Measurements from ENCODE around the gene TRO. TPM values are rescaled to one million over a fixed set of nuclear protein-coding genes. Genes with fewer than 3 reads are reported as not detected.

Gene TRO
- total RNA-seq, 2 donors from 2014 or later: 2.1 to 3.0 TPM

GRCh38 chrX:54934058-54934457, 13.4 kb downstream of the TRO start:
- no peaks in the 10 kb centered on the region for H3K9me3 Mint-ChIP-seq
- DNase-seq (ENCODE audit: low spot score): no peak
- no peak overlapping the region for H3K27ac Mint-ChIP-seq
- peaks cover 0 to 3% of the 10 kb centered on the region in 2 donors for H3K27me3 Mint-ChIP-seq
- H3K36me3 Mint-ChIP-seq: no peaks in the 10 kb centered on the region
- no peaks in the 10 kb centered on the region for H3K4me1 Mint-ChIP-seq (ENCODE audit: low read depth in 2 of 2)
- no peak overlapping the region for H3K4me3 Mint-ChIP-seq
- no peak for ATAC-seq

- H3K27ac Mint-ChIP-seq: no peak overlapping the region
- DNase-seq (ENCODE audit: low spot score): no peak
- peaks cover 0 to 9% of the 10 kb centered on the region in 2 donors for H3K27me3 Mint-ChIP-seq
- H3K36me3 Mint-ChIP-seq: no peaks in the 10 kb centered on the region
- H3K4me1 Mint-ChIP-seq (ENCODE audit: low read depth in 2 of 2): no peaks in the 10 kb centered on the region
- peak in 1 of 2 donors; percentile 43 for ATAC-seq
- H3K4me3 Mint-ChIP-seq: no peak overlapping the region
- H3K9me3 Mint-ChIP-seq: no peaks in the 10 kb centered on the region
Measured at GRCh38 chrX:54934890-54935289, 14.3 kb downstream of the TRO start.

DNA sequence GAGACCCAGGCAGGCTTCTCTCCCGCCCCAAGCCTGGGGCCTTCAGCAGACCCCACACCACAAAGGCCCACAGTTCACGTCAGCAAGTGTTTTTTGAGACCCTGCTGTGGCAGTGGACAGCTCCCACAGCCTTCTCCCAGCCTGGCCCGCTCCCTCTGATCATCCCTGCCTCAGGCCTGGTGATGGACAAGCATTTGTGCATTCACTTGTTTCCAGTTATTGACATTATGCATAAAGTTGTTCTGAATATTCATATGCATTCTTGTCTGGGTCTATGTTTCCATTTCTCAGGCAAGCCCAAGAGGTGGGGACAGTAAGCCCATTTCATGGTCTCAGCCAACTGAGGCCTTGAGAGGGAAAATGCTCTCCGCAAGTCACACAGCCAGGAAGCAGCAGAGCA, 14.7 kb downstream of the TRO start:
- no peak overlapping the region for H3K4me3 Mint-ChIP-seq
- no peak overlapping the region for H3K27ac Mint-ChIP-seq
- H3K36me3 Mint-ChIP-seq: no peaks in the 10 kb centered on the region
- ATAC-seq (no peak), DNase-seq (ENCODE audit: low spot score) (no peak)
- H3K9me3 Mint-ChIP-seq: no peaks in the 10 kb centered on the region
- peaks cover 0 to 9% of the 10 kb centered on the region in 2 donors for H3K27me3 Mint-ChIP-seq
- H3K4me1 Mint-ChIP-seq (ENCODE audit: low read depth in 2 of 2): no peaks in the 10 kb centered on the region

DNA sequence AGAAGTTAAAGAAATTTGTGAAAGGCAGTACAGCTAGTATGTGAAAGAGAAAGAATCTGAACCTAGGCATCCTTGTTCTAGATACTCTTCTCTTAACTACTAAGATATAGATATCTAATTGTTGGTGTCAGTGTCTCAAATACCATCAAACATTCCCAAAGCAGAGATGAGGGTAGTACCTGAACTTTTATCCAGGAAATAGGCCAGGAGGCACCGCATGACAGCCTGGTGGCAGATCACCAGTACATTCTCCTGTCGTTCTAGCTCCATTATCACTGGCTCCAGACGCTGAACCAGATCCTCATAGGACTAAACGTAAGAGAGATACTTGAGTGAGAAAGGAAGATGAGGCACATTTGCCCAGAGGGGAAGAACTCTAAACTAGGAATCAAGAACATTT, 16.8 kb downstream of the TRO start:
- Mint-ChIP-seq H3K4me3 (no peak overlapping the region), H3K4me1 (ENCODE audit: low read depth in 2 of 2) (no peaks in the 10 kb centered on the region), H3K36me3 (no peaks in the 10 kb centered on the region), H3K27me3 (peaks cover 0 to 7% of the 10 kb centered on the region in 2 donors), H3K27ac (no peak overlapping the region), H3K9me3 (no peaks in the 10 kb centered on the region)
- DNase-seq (ENCODE audit: low spot score) (no peak), ATAC-seq (no peak)

DNA sequence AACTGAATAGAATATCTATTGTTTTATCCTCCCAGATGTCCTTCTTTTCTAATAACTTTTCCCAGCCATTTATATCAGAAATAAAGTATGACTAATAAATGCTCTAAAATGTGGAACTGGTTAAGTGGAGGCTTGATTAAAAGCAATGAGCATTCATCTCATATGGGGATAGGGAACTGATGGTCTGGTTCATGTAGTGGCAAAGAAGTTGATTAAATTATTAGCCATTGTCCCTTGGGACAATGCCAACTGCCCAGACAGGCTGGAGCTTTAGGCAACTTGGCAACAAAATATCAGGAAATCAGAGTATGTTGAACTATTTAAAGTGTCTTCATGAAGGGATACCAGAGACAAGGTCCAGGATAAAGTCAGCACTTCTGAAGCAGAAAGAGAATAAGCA, 24.2 kb downstream of the TRO start:
- no peak overlapping the region for H3K27ac Mint-ChIP-seq
- no peaks in the 10 kb centered on the region for H3K36me3 Mint-ChIP-seq
- no peaks in the 10 kb centered on the region for H3K9me3 Mint-ChIP-seq
- H3K4me3 Mint-ChIP-seq: no peak overlapping the region
- DNase-seq (ENCODE audit: low spot score) (no peak), ATAC-seq (no peak)
- H3K4me1 Mint-ChIP-seq (ENCODE audit: low read depth in 2 of 2): no peaks in the 10 kb centered on the region
- H3K27me3 Mint-ChIP-seq: peaks cover 0 to 17% of the 10 kb centered on the region in 2 donors

GRCh38 chrX:54945224-54945623, 24.6 kb downstream of the TRO start:
- DNase-seq (ENCODE audit: low spot score) (no peak), ATAC-seq (no peak)
- H3K4me3 Mint-ChIP-seq: no peak overlapping the region
- no peaks in the 10 kb centered on the region for H3K4me1 Mint-ChIP-seq (ENCODE audit: low read depth in 2 of 2)
- no peaks in the 10 kb centered on the region for H3K9me3 Mint-ChIP-seq
- no peaks in the 10 kb centered on the region for H3K36me3 Mint-ChIP-seq
- H3K27me3 Mint-ChIP-seq: peaks cover 0 to 17% of the 10 kb centered on the region in 2 donors
- H3K27ac Mint-ChIP-seq: no peak overlapping the region

- ATAC-seq: no peak
- Mint-ChIP-seq H3K4me1 (ENCODE audit: low read depth in 2 of 2) (no peaks in the 10 kb centered on the region), H3K27me3 (peaks cover 0 to 19% of the 10 kb centered on the region in 2 donors), H3K27ac (no peak overlapping the region), H3K4me3 (no peak overlapping the region), H3K36me3 (no peaks in the 10 kb centered on the region), H3K9me3 (no peaks in the 10 kb centered on the region)
- DNase-seq (ENCODE audit: low spot score): no peak
Measured at GRCh38 chrX:54950730-54951375, 30.2 kb downstream of the TRO start.

DNA sequence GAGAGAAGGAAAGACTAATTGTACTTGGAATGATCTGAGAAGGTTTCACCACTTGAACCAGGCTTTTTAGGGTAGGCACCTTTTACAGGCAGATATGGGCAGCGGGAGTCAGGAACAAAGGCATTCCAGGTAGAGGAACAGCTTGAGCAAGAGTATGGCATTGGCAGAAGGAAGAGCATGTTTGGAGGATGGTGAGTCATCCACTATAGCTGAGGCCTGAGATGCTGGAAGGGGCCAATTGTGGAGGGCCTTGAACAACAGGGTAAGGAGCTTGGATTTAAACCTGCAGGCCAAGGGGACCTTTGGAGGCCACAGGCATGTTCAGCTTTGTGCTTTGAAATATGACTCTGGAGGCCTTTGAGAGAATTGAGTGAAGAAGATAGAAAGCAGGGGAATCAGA, 41.1 kb downstream of the TRO start:
- no peaks in the 10 kb centered on the region for H3K36me3 Mint-ChIP-seq
- no peak overlapping the region for H3K27ac Mint-ChIP-seq
- peaks cover 0 to 6% of the 10 kb centered on the region in 2 donors for H3K4me1 Mint-ChIP-seq (ENCODE audit: low read depth in 2 of 2)
- no peak overlapping the region for H3K4me3 Mint-ChIP-seq
- no peaks in the 10 kb centered on the region for H3K9me3 Mint-ChIP-seq
- ATAC-seq (no peak), DNase-seq (ENCODE audit: low spot score) (no peak)
- peaks cover 19 to 26% of the 10 kb centered on the region in 2 donors for H3K27me3 Mint-ChIP-seq

DNA sequence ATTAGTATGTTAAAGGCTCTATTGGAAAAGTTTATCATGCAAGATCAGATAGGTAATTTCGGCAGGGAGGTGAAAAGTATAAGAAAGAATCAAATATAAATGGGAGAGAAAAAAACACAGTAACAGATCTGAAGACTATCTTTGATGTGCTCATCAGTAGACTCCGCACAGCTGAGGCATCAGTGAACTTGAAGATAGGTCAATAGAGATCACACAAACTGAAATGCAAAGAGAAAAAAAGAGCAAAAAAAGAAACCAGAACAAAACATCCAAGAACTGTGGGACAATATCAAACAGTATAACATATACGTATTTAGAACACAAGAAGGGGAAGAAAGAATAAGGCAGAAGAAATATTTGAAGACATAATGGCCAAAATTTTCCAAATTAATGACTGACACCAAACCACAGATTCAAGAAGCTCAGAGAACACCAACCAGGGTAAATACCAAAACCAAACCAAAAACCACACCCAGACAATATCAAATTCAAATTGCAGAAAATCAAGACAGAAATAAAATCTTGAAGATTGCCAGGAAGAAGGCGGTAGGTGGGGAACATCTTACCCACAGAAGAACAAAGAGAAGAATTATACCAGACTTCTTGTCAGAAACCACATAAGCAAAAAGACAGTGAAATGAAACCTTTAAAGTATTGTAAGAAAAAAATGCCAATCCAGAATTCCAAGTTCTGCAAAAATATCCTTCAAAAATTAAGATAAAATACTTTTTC, 44.3 kb downstream of the TRO start:
- ATAC-seq: no peak
- Mint-ChIP-seq H3K27me3 (peaks cover 19 to 26% of the 10 kb centered on the region in 2 donors), H3K4me3 (no peak overlapping the region), H3K27ac (no peak overlapping the region), H3K9me3 (no peaks in the 10 kb centered on the region), H3K4me1 (ENCODE audit: low read depth in 2 of 2) (peaks cover 0 to 6% of the 10 kb centered on the region in 2 donors), H3K36me3 (no peaks in the 10 kb centered on the region)
- no peak for DNase-seq (ENCODE audit: low spot score)

GRCh38 chrX:54977387-54977786, 56.8 kb downstream of the TRO start:
- Mint-ChIP-seq H3K36me3 (no peaks in the 10 kb centered on the region), H3K27me3 (peaks cover 5 to 20% of the 10 kb centered on the region in 2 donors)

DNA sequence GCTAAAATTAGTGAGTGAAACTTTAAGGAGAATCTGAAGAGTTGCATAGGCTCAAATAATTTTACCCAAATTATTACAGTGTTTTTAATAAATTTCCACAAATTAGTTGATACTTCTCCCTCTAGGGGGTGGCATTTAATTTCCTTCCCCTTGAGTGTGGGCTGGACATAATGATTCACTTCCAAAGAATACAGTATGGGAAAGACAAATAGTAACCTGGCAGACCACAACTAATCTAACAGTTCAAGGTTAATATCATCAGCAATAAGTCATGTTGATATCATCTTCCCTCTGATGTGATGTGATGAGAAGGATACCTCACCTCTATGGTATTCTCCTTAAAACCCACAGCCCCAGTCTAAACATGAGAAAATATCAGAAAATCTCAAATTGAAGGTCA, 57.8 kb downstream of the TRO start:
- Mint-ChIP-seq H3K27ac (no peak overlapping the region), H3K36me3 (no peaks in the 10 kb centered on the region), H3K27me3 (peaks cover 5 to 12% of the 10 kb centered on the region in 2 donors), H3K4me1 (ENCODE audit: low read depth in 2 of 2) (no peaks in the 10 kb centered on the region), H3K4me3 (no peak overlapping the region), H3K9me3 (no peaks in the 10 kb centered on the region)
- ATAC-seq: no peak
- DNase-seq (ENCODE audit: low spot score): no peak

More at GRCh38 chrX:54977387-54977786, 56.8 kb downstream of the TRO start:
- DNase-seq (ENCODE audit: low spot score): no peak
- Mint-ChIP-seq H3K27ac (no peak overlapping the region), H3K9me3 (no peaks in the 10 kb centered on the region), H3K4me1 (ENCODE audit: low read depth in 2 of 2) (no peaks in the 10 kb centered on the region), H3K4me3 (no peak overlapping the region)
- ATAC-seq: no peak

DNA sequence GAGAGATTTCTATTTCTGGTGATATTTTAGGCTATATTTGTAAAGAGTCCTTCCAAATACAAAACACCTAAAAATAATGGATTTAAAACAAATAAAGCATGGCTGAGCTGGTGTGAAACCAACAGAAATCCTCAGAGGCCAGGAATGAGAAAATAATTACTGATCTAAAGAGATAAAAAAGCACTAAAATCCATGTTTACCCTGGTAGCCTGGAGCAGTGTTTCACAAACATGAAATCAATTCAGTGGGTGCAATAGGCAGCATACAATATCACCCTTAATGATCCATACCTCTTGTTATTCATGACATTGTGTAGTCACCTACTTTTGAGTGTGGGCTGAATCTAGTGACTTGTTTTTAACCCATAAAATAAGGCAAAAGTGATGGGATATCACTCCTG, 58.8 kb downstream of the TRO start:
- peaks cover 0 to 11% of the 10 kb centered on the region in 2 donors for H3K27me3 Mint-ChIP-seq
- ATAC-seq: no peak
- no peak for DNase-seq (ENCODE audit: low spot score)
- H3K4me3 Mint-ChIP-seq: no peak overlapping the region
- H3K36me3 Mint-ChIP-seq: no peaks in the 10 kb centered on the region
- no peaks in the 10 kb centered on the region for H3K9me3 Mint-ChIP-seq
- no peak overlapping the region for H3K27ac Mint-ChIP-seq
- H3K4me1 Mint-ChIP-seq (ENCODE audit: low read depth in 2 of 2): no peaks in the 10 kb centered on the region

- Mint-ChIP-seq H3K9me3 (no peaks in the 10 kb centered on the region), H3K4me3 (no peak overlapping the region), H3K27ac (no peak overlapping the region), H3K4me1 (ENCODE audit: low read depth in 2 of 2) (no peaks in the 10 kb centered on the region), H3K36me3 (no peaks in the 10 kb centered on the region), H3K27me3 (peaks cover 0 to 18% of the 10 kb centered on the region in 2 donors)
- DNase-seq (ENCODE audit: low spot score): no peak
- no peak for ATAC-seq
Measured at GRCh38 chrX:54980334-54980733, 59.7 kb downstream of the TRO start.

Measured in natural killer cell treated with Interleukin-12 subunit alpha and Interleukin-12 subunit beta and Interleukin-15 and Interleukin-18, amount 100 ng/mL, for 72 hours (primary cell).